Hepatocyte (in vitro differentiated cells): Measurements from ENCODE around the gene ARHGEF25.

ENCODE experiments used
- CTCF ChIP-seq: fragments of 200-600 bp; sonication (generic); IDR thresholded peaks from 2 replicates; pipeline ENCODE4 v1.5.1; 2016; ENCODE audit warnings: antibody characterized with exemption, mild to moderate bottlenecking; ENCODE audit not compliant: poor library complexity
- EZH2phosphoT487 ChIP-seq: fragments of 200-600 bp; sonication (generic); IDR thresholded peaks from one replicate; pipeline ENCODE4 v1.6.1; 2018; ENCODE audit warnings: antibody characterized with exemption, mild to moderate bottlenecking, low read depth, moderate library complexity; ENCODE audit not compliant: unreplicated experiment, severe bottlenecking

GRCh38 chr12:57576613-57577160 is 34.5 kb upstream of the ARHGEF25 start:
- no peak for TF ChIP-seq CTCF
- TF ChIP-seq EZH2phosphoT487 = no peak
